HepG2 (cell line): ENCODE data around the gene CDT1.

Experiments used
- NR2F6 ChIP-seq, 2 experiments: IDR thresholded peaks; 2 replicates each; pipeline ENCODE4 v1.6.1; 2016; ENCODE audit warnings: antibody characterized with exemption in 1 of 2, mild to moderate bottlenecking in 1 of 2
- RFX5 ChIP-seq: IDR thresholded peaks from 2 replicates; pipeline ENCODE4 v1.6.1; 2011; ENCODE audit warnings: low read depth, low read length, improper control_type of control experiment
- THAP7 ChIP-seq: sonication (generic); formaldehyde crosslinking; IDR thresholded peaks from 2 replicates; pipeline ENCODE4 v1.8.1; 2023; ENCODE audit warnings: mild to moderate bottlenecking, missing genetic modification reagents
- ZKSCAN1 ChIP-seq: fragments of 150-350 bp; IDR thresholded peaks from 2 replicates; pipeline ENCODE4 v1.6.1; 2014; ENCODE audit warnings: low read length
- ZNF230 ChIP-seq: sonication (generic); formaldehyde crosslinking; IDR thresholded peaks from 2 replicates; pipeline ENCODE4 v1.4.0; 2020; ENCODE audit warnings: mild to moderate bottlenecking, missing genetic modification reagents
- ZNF777 ChIP-seq: sonication (generic); formaldehyde crosslinking; IDR thresholded peaks from 2 replicates; pipeline ENCODE4 v1.4.0; 2020; ENCODE audit warnings: missing genetic modification reagents
- ZNF784 ChIP-seq: sonication (generic); formaldehyde crosslinking; IDR thresholded peaks from 2 replicates; pipeline ENCODE4 v1.5.1; 2020; ENCODE audit warnings: missing genetic modification reagents, mild to moderate bottlenecking, borderline replicate concordance
- TF ChIP-seq, protein P1 (sequence below): sonication (generic); formaldehyde crosslinking; IDR thresholded peaks from 2 replicates; pipeline ENCODE4 v1.4.0; 2020; ENCODE audit warnings: missing genetic modification reagents
- TF ChIP-seq, protein P2 (sequence below): IDR thresholded peaks from 2 replicates; pipeline ENCODE4 v1.6.1; 2016

DNA sequence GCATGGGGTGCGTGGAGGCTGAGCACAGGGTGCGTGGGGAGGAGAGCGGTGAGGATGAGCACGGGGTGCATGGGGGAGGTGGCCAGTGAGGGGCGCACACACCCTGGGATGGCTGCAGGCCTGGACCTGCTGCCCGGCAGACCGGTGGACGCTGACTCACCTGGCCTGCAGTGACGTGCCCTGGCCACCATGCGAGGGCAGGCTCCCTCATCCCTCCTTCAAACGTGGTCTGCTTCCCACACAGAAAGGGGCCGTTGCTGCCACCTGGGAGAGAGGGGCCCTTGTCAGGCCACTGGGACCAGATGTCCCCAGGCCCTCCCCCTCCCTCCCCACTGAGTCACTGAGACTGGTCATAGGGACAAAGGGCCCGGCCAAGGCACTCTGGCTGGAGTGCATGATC is 28.2 kb downstream of the CDT1 start:
- TF ChIP-seq ZNF230 (CRISPR knock-in tag) (no peak), ZNF777 (CRISPR knock-in tag) (no peak), RFX5 (no peak), ZKSCAN1 (no peak), THAP7 (CRISPR knock-in tag) (no peak), NR2F6 (IDR thresholded peaks at IDR 0.05) (no peak), NR2F6 (CRISPR knock-in tag; IDR thresholded peaks at IDR 0.05) (no peak), ZNF784 (no peak)
- TF ChIP-seq, protein P1, sequence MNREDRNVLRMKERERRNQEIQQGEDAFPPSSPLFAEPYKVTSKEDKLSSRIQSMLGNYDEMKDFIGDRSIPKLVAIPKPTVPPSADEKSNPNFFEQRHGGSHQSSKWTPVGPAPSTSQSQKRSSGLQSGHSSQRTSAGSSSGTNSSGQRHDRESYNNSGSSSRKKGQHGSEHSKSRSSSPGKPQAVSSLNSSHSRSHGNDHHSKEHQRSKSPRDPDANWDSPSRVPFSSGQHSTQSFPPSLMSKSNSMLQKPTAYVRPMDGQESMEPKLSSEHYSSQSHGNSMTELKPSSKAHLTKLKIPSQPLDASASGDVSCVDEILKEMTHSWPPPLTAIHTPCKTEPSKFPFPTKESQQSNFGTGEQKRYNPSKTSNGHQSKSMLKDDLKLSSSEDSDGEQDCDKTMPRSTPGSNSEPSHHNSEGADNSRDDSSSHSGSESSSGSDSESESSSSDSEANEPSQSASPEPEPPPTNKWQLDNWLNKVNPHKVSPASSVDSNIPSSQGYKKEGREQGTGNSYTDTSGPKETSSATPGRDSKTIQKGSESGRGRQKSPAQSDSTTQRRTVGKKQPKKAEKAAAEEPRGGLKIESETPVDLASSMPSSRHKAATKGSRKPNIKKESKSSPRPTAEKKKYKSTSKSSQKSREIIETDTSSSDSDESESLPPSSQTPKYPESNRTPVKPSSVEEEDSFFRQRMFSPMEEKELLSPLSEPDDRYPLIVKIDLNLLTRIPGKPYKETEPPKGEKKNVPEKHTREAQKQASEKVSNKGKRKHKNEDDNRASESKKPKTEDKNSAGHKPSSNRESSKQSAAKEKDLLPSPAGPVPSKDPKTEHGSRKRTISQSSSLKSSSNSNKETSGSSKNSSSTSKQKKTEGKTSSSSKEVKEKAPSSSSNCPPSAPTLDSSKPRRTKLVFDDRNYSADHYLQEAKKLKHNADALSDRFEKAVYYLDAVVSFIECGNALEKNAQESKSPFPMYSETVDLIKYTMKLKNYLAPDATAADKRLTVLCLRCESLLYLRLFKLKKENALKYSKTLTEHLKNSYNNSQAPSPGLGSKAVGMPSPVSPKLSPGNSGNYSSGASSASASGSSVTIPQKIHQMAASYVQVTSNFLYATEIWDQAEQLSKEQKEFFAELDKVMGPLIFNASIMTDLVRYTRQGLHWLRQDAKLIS (CRISPR knock-in tag) = no peak
- TF ChIP-seq, protein P2, sequence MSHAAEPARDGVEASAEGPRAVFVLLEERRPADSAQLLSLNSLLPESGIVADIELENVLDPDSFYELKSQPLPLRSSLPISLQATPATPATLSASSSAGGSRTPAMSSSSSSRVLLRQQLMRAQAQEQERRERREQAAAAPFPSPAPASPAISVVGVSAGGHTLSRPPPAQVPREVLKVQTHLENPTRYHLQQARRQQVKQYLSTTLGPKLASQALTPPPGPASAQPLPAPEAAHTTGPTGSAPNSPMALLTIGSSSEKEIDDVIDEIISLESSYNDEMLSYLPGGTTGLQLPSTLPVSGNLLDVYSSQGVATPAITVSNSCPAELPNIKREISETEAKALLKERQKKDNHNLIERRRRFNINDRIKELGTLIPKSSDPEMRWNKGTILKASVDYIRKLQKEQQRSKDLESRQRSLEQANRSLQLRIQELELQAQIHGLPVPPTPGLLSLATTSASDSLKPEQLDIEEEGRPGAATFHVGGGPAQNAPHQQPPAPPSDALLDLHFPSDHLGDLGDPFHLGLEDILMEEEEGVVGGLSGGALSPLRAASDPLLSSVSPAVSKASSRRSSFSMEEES (CRISPR knock-in tag) = no peak
